ENCODE data around the gene NDUFA5.

NDUFA5 gene

GRCh38 chr7:123500878-123501489 lies 56.6 kb downstream of the NDUFA5 start:
- no peak for DNase-seq

GRCh38 chr7:123499211-123499970 lies 58.2 kb downstream of the NDUFA5 start:
- DNase-seq, result no peak

GRCh38 chr7:123498601-123499000 lies 59.0 kb downstream of the NDUFA5 start:
- DNase-seq, result no peak

GRCh38 chr7:123498031-123498430 lies 59.6 kb downstream of the NDUFA5 start:
- DNase-seq, result no peak

GRCh38 chr7:123494193-123494796 lies 63.3 kb downstream of the NDUFA5 start:
- DNase-seq, result no peak

GRCh38 chr7:123492485-123492884 lies 65.1 kb downstream of the NDUFA5 start:
- DNase-seq, result no peak

Measured in stimulated activated naive CD4-positive, alpha-beta T cell treated with Interleukin-2 at 50 U/mL for 16 hours (primary cell).